GM18951 (cell line): ENCODE data around the gene TSHR.
"Not testable (repeated sequence)": the region's sequence is repeated elsewhere in the genome, so short reads cannot be mapped to it uniquely, and the experiment has no call there.

Experiments used
- POLR2A ChIP-seq: IDR thresholded peaks from 4 replicates; pipeline ENCODE4 v1.6.1; 2011; ENCODE audit warnings: mild to moderate bottlenecking; ENCODE audit not compliant: insufficient read length, insufficient read depth; ENCODE audit errors: extremely low read depth
- in situ Hi-C: fragments of 300-500 bp; cut with MboI; formaldehyde crosslinking; loops from one replicate; pipeline ENCODE4 v1.12.0; 2022; ENCODE audit warnings: low sequenced_read_pairs, mixed read lengths, inconsistent platforms; ENCODE audit not compliant: unreplicated experiment

TSHR gene

DNA sequence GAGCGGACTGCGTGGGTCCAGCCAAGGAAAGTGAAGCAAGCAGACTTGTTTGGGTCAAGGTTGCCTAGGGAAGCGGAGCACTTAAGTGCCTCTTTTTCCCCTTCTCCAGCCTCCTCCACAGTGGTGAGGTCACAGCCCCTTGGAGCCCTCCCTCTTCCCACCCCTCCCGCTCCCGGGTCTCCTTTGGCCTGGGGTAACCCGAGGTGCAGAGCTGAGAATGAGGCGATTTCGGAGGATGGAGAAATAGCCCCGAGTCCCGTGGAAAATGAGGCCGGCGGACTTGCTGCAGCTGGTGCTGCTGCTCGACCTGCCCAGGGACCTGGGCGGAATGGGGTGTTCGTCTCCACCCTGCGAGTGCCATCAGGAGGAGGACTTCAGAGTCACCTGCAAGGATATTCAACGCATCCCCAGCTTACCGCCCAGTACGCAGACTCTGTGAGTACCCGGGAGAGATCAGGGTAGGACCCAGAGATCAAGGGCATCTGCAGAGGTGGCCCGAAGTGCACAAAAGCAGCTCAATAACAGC is at the start of gene TSHR:
Gene TSHR (plus strand): TSS at position 206 of the 526 bp plus-strand sequence. CDS start 60 bp downstream, at position 266.
- no peak for TF ChIP-seq POLR2A
- in situ Hi-C loops = no loop called here

DNA sequence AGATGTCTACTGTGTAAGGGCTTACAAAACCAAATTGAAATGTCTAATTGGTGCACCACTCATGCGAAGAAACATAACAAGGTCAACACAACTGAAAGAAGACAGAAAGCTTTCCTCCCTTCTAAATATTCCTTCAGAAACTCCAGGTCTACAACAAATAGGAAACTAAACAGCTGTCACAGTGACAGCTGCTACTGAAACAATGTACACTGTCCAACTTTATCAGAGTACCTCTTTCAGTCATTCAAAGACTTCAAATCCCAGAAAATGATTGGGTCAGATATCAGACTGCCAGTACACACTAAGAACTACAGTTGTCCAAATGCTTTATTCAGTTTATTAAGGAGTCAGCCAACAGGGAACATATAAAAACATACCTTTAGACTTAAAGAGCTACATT is 49.1 kb upstream of the TSHR start:
- no peak for TF ChIP-seq POLR2A

DNA sequence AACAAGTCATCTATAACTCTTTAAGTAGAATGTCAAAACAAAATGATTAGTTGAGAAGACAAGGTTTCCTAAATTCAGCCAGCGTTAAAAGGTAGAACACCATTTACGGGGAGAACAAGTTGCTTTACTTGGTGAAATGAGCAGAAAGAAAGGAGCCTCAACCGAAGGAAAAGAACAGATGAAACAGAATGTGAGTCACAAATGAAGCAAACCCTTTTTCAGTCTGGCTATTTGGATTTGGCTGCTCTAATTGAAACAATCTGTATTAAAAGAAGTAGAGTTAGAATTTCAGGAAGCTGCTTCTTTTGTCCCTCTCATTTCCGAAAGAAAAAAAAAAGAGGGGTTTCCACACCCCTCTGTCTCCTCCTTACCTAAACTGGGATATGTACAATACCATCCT is 48.5 kb upstream of the TSHR start:
- in situ Hi-C loops = no loop called here

More for the DNA sequence above, 49.1 kb upstream of the TSHR start:
- in situ Hi-C loops = no loop called here

DNA sequence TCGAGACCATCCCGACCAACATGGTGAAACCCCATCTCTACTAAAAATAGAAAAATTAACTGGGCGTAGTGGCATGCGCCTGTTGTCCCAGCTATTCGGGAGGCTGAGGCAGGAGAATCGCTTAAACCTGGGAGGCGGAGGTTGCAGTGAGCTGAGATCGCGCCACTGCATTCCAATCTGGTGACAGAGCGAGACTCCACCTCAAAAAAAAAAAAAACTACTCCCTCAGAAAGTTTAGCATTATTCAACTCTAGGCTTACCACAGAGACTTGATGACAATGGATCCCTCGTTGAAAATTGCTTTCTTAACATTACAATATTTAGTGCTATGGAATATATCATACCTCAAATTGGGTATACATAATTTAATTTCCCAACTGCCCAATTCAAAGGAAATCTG is 43.4 kb upstream of the TSHR start:
- in situ Hi-C loops = not testable (repeated sequence)

More for the DNA sequence above, 48.5 kb upstream of the TSHR start:
- no peak for TF ChIP-seq POLR2A

DNA sequence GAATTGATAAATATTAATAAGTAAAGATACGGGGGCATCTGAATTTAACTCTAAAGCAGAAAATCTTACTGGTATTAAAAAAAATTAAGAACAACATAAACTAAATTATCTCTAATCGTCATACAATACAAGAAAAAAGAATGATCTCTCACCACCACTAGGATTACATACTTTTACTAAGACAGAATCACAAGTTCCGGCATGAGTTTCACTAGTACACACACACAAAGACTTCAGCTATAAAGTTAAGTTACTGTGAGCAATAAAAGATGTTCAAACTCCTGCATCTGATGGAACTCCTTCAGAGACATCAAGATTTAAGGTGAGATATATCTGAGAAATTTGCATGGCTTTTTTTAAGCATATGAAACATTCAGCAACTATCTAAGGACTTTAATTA is 35.8 kb upstream of the TSHR start:
- in situ Hi-C loops = no loop called here
- no peak for TF ChIP-seq POLR2A

DNA sequence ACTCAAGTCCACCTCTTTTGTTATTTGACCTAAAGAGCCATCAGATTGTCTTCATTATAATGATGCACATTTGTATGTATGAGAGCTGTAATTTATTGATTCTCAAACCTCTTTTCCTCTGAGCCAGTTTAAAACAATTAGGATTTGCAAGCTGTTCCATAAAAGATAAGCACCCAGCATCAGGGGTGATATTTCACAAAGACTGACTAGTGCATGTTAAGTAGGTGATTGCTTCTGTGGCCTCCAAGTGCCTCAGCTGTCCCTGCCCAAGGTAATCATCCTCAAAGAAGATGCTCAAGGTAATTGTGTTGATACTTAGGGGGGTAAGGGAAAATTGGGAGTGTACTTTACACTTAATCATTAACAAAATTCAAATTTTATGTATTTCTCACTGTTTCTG is 32.1 kb upstream of the TSHR start:
- TF ChIP-seq POLR2A = no peak
- in situ Hi-C loops = no loop called here

DNA sequence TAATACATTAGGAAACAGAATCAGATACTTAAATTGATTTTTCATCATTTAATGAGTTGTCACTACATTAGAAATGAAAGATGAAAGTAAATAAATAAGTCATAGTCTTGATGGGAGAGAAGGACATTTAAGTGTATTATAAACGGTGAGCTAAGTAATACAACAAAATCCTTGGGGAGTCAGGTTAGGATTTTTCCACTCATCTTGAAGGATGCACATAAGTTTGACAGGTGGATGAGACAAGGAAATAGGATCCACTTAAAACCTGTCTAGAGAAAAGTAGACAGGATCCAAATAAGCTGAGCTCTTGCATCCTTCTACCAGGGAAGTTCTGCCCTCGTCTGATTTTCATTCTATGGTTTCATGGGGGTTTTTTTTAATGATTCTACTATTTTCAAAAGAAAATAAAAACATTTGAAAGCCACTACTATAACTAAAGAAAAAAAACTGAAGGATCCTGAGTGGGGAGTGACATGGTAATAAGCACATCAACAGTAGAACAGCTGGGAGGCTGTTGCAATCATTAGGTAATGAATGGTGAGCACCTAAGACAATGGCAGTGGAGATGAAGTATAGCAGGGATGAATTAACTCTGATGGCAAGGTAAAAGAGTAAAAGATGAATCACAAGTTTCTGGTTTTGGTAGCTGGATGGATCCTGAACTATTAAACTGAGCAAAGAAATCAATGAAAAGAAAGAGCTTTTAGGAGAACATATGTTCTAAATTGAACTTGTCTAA is 30.9 kb upstream of the TSHR start:
- no peak for TF ChIP-seq POLR2A
- in situ Hi-C loops = no loop called here

DNA sequence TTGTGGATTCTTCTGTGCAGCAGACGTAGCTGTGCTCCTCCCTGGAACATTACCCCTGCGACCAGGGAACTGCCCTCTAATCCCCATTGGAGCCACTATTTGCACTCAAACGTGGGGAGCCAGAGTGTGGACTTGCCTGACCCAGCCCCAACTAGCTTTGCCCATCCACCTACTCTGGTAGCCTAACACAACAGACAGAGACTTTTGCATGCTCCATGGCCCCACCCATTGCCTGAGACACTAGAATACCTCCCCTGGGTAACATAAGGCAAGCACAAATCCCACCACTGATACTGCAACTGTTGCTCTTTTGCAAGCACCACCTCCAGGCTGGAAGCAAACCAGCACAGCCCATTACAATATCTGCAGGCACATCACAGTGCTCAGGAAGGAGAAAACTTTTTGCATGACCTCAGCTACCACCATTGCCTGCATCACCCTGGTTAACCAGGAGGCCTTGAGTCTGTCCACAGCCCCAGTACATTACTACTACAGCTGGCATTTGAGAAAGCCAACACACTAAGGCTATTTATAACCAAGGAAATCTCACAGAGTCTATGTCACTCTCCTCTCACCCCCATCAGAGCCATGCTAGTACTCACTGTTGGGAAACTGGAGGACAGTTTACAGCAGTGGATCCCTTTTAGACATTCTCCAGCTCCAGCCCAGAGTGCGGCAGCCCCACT is 28.9 kb upstream of the TSHR start:
- in situ Hi-C loops = no loop called here
- TF ChIP-seq POLR2A = no peak

DNA sequence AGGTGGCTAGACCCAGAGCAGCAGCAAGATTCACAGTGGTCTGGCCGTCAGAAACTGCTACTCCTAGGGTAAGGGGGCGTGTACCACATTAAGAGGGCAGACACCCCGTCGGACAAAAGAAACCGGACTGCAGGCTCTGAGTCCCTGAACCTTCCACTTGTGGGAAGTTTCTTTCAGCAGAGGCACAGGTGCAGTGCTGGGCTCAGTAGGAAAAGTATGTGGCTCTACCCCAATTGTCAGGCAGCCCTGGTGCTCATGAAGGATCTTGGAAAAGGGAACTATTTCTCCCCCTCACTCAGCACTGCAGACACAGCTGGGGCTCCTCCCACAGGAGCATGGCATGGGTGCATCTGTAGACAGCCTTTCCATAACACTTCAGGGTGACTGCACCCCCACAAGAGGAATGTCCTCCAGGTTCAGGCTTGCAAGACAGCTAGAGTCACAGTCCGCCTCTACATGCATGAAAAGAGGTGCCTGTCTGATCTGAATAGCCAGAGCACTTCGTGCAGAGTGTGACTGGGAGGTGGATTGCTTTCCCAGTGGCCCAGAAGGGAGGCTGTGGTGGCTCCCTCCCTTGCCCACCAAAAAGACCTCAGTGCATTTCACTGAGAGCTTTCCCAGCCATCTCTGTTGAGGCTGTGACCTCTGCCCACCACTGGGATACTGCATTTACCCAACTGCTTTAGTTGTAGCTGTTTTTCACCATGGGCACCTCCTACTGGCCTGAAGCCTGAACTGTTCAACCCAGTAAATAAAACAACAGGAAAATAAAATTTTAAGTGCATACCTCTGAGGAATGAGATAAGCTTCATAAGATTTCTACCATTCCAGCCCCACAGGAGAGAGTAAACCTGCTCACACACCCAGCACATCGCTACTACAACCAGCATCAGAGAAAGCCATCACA is 28.1 kb upstream of the TSHR start:
- in situ Hi-C loops = no loop called here
- TF ChIP-seq POLR2A = no peak

DNA sequence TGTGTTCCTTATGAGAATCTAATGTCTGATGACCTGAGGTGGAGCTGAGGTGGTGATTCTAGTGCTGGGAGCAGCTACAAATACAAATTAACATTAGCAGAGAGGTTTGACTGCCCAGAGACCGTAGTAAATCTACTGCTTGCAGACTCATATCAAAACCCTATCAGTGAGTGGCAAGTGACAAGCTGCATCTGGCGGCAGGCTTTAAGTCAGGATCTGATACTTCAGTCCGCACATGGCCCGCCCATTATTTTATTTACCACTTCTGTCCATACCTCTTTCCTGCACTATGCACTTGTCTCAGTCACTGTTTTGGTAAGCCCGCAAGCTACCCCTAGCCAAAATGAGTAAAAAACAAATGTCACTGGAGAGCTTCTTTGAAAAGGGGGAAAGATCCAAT is 25.3 kb upstream of the TSHR start:
- in situ Hi-C loops = no loop called here
- TF ChIP-seq POLR2A = no peak

DNA sequence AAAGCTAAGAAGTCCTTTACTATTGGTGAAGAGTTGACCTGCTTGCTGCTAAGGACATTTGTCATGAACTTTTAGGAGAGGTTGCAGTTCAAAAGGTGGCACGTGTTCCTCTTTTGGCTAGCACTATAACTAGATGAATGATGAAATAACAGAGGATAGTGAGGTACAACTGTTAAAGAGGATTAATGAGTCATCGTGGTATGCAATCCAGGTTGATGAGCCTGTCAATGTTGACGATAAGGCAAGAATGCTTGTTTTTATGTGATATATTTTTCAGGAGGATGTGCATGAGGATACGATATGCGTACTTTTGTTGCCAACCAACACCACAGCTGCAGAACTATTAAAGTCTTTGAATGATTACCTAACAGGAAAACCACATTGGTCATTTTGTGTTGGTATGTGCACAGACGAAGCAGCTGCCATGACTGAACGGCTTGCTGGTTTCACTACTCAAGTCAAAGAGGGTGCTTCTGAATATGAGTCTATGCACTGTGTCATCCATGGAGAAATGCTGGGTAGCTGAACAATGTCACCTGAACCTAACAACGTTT is 24.5 kb upstream of the TSHR start:
- in situ Hi-C loops = no loop called here
- TF ChIP-seq POLR2A = no peak

DNA sequence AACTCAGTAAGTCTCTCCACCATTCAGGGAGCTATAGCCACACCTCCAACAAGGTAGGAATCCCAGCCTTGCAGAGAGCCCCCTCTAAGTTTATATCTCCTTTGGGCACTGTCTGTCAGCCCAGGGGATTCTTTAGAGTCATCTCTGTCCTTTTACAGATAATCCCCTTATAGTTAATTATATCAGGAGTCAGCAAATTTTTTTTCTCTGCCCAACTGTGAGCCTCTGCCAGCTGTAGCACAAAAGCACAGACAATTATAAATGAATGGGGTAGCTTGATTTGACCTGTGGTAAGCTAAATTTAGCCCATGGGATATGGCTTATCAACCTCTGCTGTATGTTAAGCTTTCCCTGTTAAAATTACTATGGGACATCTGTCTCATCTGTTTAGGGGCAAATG is 22.1 kb upstream of the TSHR start:
- no peak for TF ChIP-seq POLR2A
- in situ Hi-C loops = no loop called here

DNA sequence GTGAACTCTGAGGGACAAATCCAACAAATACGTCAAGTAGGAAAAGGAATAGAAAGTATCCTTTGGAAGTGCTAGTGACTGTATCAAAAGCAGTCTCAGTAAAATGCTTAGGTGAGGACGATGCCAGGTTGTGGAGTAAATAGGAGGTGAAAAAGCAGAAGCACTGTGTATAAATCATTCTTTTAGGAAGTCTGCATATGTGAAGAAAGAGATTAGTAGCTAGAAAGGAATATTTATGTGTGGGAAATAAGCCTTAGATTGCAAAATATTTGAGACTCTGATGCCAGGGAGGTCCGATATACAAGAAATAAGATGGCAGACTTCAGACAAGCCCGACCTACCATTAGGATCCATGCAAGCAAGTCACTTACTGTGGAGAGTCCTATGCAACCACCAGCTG is 21.7 kb upstream of the TSHR start:
- in situ Hi-C loops = no loop called here
- no peak for TF ChIP-seq POLR2A
